ENCODE measurements around the gene ESPNL.

Gene ESPNL

DNA sequence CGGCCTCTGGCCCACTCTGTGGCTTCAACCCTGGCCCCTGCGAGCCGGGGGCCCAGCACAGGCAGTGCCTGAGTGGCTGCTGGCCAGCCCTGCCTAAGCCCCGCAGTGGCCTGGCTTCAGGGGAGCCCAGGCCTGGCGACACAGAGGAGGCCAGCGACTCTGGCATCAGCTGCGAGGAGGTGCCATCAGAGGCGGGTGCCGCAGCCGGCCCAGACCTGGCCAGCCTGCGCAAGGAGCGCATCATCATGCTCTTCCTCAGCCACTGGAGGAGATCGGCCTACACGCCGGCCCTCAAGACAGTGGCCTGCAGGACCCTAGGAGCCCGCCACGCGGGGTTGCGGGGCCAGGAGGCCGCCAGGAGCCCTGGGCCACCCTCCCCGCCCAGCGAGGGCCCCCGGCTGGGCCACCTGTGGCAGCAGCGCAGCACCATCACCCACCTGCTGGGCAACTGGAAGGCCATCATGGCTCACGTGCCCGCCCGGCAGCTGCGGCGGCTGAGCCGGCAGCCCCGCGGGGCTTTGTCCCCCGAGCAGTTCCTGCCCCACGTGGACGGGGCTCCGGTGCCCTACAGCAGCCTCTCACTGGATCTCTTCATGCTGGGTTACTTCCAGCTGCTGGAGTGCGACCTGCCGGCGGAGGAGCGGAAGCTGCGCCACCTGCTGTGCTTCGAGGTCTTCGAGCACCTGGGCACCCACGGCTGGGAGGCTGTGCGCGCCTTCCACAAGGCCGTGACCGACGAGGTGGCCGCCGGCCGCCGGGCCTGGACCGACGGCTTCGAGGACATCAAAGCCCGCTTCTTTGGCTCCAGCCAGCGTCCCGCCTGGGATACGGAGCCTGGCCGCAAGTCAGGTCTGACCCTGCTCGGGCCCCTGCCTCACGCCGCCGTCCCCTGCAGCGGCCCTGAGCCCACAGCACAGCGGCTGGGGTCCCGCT lies 30.8 kb downstream of the ESPNL start:
- DNase-seq, result no peak

DNA sequence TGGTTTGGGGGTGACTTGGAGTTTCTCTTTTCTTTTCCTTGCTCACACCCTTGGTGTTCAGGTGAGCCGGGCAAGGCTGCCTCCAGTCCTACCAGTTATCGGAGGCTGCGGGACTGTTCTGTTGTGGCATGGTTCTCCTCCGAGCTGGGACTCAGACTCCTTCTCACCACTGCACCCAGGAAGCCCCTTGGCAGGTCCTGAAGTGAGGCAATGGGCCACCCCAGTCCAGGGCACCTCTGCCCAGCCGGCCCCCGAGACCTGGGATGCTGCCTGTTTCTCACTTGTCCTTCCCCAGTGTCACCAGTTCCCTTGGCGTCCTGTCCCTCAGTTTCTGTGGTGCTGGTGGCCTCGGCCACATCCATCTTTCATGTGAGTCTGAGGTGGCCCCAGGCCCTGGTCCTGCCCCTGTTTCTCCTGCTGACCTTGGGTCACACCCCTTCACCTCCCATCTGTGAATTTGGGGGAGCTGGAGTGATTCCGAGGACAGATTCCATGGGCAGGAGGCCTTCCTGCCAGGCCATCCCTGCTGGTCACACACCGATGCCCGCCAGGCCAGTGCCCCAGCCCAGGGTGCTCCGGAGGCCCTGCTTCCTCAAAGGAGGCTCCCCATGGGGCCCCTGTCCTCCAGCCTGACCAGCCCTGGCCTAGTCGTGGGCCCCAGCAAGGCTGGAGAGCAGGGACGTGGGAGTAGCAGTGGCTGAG lies 31.8 kb downstream of the ESPNL start:
- no peak for DNase-seq

DNA sequence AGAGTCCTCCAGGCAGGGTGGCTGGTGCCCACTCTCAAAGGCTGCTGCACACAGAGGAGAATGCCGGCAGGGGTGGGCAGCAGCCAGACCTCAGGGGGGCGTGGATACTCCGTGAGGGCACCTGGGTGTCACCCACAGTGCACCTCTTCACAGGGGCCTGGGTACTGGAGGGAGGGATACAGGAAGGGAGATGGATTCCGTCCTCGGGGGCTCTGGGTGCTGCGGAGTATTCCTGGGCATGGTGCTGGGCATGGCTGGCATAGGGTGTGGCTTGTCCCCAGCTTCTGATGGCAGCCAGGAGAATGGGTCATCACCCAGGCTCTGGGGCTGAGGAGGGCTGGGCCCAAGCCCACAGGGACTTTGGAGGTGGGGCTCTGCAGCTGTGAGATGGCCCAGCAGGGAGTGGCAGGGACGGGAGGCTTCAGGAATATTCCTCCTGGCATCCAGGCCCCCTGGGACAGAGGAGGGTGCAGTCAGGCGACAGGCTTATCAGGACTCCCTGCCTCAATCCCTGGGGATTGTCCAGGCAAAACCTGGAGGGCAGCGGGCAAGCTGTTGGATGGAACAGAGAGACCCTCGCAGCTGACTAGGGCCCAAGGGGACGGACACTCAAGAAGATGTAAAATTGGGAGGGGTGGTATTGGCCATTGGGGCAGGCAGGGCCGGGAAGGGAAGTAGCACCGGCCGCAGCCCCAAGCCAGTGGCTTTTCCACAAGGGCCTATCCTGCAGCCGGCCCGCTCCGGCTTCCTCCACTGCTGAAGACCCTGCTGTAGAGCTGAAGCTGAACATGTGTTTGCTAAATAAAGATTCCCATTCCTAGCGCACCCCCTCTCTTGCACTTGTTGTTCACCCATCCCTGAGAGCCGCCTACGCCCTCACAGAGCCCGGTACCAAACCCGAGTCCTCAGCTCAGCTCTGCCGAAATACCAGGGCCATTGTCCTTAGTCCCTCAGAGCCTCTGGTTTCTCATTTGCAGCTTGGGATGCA lies 32.6 kb downstream of the ESPNL start:
- DNase-seq, result no peak

DNA sequence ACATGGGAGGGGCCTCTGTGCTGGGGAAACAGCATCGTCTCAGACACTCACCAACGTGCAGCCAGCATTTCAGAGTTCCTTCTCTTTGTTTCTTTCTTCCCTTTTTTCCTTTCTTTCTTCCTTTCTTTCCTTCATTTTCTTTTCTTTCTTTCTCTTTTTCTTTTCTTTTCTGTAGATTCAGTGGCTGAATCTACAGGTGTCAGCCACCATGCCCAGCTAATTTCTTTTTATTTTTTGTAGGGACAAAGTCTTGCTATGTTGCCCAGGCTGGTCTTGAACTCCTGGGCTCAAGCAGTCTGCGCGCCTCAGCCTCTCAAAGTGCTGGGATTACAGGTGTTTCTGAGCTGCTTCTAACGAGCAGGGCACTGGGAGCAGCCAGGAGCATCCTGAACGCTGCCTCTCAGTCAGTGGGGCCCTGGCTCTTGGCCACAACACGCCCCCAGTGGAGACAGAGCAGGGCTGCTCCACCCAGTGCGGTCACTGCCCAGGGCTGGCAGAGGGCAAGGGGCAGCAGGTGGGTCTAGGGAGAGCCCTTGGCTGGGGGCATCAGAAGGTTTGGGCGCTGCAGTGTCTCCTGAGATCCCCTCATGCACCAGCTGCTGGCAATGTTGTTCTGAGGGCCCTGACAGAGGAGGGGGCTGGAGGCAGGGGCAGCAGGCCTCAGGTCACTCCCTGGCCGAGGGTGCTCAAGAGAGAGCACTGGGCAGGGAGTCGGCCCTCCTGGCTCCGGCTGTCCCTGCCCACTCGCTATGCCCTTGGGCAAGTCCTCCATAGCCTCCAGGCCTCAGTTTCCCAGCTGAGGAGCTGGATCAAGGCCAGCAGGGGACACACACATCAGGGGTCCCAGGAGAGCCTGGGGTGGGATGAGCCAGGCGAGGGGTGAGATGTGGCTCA lies 33.6 kb downstream of the ESPNL start:
- DNase-seq, result no peak

DNA sequence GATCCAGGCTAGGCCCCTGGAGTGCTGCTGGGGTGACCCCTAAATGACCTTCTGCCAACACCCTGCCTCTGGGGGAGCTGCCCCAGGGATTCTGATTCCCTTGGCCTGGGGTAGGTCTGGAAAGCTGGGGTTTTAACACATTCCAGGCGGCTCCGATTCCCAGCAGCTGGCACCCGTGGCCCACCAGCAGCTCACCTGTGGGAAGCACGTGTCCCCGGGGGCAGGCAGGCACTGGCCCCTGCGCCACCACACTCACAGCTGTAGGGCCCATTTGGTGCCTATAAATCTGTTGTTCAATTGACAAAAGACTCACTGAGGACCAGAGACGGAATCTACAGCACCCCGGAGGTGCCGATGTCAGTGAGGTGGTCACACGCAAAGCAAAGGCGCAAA lies 34.2 kb downstream of the ESPNL start:
- no peak for DNase-seq

DNA sequence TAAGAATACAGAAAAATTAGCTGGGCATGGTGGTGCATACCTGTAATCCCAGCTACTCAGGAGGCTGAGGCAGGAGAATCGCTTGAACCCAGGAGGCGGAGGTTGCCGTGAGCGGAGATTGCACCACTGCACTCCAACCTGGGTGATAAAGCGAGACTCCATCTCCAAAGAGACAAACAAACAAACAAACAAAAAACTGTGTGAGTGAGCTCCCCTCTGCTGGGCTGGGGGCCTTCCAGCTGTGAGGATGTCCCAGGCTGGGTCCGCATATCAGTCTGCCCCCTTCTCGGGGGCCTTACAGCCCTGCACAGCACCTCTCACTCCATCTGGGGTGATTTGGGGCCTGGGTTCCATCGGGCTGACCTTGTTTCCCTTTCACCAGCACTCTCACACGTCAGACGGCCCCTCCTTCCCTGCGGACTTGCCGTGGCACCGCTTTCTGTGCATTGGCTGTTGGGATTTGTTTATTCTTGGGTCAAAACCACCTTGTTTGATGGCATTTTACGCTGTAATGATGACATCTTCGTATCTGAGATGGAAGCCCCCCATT lies 35.5 kb downstream of the ESPNL start:
- no peak for DNase-seq

DNA sequence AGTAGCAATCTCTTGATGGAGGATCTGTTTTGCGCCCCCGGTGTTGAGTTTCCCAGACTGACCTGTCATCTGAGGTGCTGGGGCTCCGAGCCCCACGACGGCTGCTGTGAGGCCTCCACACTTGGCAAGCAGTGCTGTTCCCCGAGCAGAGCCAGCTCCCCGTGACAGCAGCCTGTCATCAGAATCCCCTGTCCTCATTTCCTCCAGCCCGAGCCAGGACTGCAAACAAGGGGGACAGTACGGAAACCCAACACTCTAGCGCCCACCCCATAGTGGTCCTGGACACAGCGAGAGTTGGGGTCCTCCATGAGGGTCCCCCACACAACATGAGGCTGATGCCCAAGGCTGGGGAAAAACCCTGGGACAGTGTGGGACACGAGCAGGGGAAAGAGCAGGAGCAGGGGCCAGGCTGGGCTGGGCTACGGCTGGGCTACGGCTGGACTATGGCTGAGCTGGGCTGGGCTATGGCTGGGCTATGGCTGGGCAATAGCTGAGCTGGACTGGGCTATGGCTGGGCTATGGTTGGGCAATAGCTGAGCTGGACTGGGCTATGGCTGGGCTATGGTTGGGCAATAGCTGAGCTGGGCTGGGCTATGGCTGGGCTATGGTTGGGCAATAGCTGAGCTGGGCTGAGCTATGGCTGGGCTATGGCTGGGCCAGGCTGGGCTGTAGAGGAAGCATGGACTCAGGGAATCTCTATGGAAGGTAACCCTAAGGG lies 36.8 kb downstream of the ESPNL start:
- no peak for DNase-seq

DNA sequence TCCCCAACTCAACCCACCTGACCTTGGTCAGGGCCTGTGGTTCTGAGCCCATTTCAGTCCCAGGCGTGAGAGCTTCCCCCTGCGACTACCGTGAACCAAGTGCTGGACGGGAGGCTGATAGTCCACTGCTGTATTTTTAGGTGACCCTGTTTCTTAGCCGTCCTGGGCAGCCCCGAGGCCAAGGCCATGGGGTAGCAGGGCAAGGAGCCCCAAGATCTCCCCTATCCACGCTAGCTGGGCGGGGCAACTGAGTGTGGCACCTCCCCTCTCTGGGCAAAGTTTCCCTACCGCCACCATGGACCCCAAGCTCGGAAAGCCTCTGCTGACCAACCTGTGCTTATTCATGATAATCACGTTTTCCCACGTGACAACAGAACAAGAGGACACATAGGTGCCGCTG lies 37.7 kb downstream of the ESPNL start:
- DNase-seq, result no peak

DNA sequence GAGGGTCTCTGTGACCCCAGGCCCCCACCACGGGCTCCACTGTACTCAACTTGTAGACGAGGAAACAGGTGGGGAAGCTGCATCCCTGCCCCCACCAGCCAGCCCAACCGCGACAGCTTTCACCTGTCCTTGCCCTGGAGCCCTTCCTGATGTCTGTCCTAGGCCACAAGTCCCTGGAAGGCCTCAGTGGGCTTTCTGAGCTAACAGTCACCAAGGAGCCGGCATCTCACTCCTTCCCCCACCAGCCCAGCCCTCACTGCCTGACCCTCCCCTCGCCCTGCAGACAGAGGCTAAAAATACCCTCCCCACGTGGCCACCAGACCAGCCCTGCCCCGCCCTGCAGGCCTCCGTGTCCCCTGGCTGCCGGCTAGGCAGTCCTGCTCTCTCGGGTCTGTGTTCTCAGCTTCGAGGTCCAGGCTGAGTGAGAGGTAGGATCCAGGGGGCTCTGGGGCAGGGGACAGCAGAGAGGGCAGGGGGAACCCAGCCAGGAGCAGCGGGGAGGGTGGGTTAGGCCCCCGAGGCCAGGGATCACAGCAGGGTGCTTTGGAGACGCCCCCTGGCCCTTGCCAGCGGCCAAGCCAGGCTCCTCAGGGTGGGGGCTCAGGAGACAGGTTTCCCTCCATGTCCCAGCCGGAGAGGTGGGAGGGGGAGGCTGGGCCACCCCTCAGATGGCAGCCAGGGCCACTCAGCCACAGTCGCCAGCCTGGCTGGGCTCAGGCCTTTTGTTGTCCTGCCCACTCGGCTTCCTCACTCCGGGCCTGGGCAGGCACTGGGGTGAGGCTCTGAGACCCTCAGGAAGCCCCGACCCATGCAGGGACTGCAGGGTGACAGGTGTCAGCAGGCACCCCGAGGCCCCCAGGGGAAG lies 38.4 kb downstream of the ESPNL start, which contains the start of gene KLHL30:
TSS of gene KLHL30 (plus strand) at position 338 of the 865 bp plus-strand sequence. CDS start 2,087 bp downstream, outside the sequence.
- no peak for DNase-seq

DNA sequence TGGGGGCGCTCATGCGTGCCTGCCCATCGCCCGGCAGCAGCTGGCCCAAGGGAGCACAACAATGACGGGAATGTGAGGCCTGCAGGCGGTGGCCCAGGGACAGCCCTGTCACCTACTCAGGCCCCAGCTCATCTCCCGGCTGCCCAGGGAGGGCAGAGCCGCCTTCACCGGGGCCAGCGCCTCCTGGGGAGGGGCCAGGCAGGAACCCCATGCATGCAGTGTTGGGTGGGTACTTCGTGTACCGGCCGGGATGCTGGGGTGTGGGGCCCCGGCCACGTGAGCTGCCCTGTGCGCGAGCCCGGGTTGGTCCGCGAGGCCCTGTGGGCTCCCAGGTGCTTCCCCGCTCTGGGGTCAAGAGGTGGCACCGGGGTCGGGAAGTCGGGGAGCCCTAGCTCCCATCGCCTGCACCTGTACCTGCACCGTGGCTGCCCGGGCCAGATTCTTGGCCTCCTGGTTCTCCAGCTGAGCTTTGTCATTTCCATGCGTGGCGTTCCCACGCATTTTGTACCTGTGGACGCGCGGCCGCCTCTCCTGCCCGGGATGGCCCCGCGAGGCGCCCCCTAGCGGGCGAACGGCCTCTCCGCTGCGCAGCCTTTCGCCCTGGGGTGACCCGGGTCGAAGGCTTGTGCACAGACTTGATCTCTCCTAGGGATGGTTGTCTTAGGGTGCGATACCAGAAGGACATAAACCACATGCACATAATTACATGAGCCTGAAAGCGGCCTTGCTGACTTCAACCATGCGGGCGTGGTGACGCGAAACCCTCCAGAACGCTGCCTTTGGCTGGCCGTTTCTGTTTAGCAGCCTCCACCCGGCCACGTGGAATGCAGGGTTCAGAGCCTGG lies 39.3 kb downstream of the ESPNL start:
- DNase-seq, result peak in 1 of 14 donors; percentile 13

DNA sequence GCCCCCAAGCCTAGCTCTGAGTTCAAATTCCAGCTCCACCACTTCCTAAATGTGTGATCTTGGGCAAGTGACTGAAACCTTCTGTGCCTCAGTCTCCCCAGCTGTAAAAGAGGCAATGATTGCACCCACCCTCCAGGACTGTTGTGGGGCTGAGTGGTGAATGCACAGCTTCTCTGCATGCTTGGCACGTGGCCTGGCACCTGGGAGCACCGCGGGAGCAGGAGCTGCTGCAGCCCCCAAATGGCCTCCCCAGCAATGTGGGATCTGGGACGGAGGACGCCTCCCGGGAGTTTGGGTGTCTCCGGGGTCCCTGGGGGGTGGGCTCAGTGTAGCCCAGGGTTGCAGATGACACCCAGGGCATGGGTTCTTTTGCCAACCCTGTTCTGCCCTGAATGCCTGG lies 39.9 kb downstream of the ESPNL start:
- no peak for DNase-seq

DNA sequence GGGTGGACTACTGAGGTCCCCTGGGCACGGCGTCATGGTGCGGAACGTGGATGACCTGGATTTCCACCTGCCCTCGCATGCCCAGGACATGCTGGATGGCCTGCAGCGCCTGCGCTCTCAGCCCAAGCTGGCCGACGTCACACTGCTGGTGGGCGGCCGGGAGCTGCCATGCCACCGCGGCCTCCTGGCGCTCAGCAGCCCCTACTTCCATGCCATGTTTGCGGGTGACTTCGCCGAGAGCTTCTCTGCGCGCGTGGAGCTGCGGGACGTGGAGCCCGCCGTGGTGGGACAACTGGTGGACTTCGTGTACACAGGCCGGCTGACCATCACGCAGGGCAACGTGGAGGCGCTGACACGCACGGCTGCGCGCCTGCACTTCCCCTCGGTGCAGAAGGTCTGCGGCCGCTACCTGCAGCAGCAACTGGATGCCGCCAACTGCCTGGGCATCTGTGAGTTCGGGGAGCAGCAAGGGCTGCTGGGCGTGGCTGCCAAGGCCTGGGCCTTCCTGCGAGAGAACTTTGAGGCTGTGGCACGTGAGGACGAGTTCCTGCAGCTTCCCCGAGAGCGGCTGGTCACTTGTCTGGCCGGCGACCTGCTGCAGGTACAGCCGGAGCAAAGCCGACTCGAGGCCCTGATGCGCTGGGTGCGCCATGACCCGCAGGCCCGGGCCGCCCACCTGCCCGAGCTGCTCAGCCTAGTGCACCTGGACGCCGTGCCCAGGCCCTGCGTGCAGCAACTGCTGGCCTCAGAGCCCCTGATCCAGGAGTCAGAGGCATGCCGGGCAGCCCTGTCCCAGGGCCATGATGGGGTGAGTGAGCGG lies 40.8 kb downstream of the ESPNL start:
- DNase-seq, result no peak

DNA sequence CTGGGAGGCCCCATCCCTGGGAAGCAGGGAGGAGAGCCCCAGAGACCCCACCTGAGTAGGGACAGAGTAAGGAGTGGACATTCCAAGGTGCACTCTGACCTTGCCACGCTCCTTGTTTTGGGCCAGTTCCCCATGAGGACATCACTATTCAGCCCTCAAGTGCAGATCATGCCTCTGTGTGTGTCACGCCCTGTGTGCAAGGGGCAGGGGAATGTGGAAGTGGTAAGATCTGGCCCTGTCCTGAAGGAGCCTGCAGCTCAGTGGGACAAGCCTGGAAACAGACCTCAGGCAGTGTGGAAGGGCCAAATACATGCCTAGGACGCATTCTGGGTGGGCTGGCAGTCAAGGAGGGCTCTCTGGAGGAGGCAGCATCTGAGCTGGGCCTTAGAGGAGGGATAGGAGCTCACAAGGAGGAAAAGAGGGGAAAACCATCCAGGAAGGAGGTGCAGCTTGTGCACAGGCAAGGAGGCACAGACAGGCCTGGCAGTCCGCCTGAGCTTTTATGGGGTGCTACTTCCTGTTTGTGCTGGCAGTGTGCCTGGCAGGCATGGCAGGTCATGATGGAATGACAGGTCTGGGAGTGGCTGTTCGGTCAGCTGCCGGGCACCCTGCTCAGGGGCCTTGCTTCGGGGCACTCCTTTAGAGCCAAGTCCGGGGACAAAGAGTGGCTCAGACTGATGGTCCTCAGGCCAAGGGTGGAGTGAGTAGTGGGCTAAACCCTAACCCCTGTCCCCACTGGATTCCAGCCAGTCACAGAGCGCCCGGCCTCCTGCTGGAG lies 41.6 kb downstream of the ESPNL start:
- no peak for DNase-seq

DNA sequence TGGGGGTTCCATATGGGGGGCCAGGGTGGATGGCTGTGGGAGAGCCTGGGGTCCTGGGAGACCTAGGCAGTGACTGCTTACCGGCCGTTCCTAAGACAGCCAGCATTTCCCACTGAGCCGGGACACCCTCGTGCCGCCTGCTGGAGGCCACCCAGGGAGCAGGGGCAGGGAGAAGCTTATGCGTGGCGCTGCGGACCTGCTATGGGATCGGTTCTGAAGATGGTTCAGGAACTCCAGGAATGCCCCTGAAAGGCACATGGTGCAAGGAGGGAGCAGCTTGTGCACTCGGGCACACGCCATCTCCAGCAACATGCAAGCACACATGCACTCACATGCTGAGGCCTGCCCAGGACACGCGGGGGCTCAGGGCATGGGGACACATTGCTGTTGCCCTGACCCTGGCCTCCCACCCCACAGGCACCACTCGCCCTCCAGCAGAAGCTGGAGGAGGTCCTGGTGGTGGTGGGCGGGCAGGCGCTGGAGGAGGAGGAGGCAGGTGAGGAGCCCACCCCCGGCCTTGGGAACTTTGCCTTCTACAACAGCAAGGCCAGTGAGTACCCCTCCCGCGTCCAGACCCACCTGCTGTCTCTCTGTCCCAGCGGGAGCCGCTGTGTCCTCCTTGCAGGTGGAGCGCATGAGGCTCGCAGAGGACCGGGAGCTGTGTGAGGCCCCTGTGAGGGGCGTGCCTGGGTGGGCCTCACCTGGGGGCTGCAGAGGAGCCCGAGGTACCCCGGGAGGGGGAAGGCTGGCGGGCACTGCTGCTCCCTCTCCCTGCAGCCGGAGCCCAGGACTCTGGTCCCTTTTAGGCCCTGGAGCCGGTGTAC lies 42.5 kb downstream of the ESPNL start:
- DNase-seq, result no peak

DNA sequence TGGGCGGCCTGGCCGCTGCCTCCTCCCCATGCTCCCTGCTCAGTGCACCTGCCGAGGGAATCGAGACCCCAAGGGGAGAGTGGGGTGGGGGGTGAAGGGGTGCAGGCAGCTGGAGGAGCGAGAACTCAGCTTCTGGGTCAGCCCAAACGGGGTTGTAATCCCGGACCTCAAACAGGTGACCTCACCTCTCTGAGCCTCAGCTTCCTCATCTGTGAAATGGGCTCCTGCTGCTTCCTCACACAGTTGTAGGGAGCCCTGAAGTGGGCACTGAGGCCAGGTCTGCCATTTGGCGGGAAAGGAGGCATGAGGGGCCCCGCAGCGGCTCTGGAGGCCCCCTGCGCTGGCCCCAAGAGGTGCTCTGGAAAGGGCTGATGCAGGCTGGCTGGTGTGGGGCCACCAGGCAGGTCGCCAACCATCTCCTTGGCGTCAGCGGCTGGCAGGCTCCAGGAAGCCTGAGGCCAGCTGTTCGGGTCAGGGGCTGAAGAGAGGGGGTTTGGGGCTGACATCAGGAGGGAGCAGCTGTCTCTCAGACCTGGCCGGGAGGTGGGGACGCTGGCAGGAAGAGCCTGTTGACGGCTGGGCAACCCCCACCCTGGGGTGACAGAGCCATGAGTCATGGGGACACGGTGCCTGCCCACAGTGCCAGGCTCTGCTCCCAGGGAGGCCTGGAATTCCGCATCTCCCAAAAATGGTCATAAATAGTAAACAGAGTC lies 43.3 kb downstream of the ESPNL start:
- DNase-seq, result peak in 1 of 14 donors; percentile 33
